ENCODE measurements around the gene CEACAM16.
"Not testable (repeated sequence)": the region's sequence is repeated elsewhere in the genome, so short reads cannot be mapped to it uniquely, and the experiment has no call there.

The CEACAM16 gene

DNA sequence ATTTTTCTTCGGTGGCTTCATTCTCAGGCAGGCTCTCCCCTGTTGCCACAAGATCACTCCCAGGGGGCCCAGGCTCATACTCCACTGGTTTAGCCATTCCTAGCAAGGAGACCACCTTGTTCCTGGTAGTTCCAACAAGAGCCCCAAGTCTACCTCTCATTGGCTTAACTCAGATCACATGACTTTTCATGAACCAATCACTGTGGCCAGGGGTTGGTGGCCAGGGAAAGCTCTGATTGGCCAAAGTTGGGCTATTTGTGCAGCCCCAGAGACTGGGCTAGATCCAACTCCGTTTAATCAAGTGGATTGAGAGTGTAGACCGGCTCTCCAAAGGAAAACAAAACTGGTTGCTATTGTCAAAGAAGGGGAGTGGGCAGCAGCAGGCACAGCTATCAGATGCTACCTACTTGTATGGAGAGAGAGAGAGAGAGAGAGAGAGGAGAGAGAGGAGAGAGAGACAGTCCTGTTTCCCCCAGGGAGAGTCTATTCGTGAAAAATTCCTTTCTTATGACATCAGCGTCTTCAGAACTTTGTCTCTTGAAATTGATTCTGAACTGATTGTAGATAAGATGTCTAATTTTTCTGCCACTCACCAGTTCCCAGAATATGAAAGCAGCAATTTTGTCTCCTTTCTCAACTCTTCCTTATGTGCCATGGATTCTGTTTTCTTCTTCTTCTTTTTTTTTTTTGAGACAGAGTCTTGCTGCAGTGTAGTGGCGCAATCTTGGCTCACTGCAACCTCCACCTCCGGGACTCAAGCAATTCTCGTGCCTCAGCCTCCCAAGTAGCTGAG, 21.7 kb upstream of the CEACAM16 start:
- DNase-seq: peak; percentile 38 to 40

DNA sequence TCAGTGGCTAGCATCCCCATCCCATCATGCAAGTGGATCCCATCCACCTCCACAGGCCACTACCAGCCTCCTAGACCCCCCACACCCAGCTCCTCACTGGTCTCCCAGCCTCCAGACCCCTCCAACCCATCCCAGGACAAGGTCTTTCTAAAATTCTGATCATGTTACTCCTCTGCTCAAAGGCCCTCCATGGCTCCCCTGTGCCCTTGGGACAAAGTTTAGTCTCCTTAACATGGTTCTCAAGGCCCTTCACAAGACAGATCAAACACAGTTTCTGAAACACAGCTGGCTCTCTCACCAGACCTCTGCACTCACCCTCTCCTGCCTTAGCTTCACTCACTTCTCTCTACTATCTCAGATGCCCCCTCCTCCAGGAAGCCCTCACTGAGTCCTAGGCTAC, 18.4 kb upstream of the CEACAM16 start:
- no peak for DNase-seq

DNA sequence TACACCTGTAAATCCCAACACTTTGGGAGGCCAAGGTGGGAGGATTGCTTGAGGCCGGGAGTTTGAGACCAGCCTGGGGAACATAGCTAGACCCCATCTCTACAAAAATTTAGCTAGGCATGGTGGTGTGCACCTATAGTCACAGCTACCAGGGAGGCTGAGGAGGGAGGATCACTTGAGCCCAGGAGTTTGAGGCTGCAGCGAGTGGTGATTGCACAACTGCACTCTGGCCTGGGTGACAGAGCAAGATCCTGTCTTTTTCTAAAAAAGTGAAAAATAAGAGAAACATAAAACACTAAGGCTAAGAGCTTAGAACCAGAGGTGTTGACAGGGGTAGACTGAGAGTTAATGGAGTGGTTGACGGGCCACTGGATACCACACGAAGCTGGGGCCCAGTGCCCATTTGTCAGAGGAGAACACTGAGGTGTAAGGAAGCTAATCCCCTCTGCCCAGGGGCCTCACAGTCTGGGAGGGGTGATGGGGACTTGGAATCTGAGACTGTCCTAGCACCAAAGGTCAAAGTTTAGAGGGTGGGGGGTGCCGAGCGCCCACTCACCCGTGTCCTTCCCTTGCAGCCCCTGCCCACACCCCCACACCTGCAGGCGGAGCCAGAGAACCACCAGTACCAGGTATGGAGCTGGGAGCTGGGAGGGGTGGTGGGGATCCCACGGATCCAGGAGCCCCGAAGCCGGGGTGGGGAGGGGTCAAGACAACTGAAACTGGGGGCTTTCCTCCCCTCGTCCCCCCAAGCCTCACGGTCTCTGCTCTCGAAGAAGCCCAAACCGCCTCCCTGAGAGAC, 16.8 kb upstream of the CEACAM16 start:
- DNase-seq: no peak

DNA sequence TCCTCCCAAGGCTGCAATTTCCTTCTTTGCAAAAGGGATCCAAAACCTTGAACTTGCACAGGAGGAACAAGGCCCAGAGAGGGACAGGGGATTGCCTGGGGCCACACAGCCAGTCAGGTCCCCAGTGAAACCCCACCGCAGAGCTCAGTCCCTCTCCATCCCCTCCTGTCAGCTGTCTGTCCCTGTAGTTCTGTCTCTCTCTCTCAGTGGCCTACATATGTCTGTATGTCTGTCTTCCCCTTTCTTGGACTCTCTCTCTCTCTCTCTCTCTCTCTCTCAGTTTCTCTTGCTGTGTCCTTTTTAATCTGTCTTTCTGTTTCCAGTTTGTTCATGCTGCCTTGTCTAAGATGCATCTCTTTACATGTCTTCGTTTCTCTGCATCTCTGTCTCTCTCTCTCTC, 16.1 kb upstream of the CEACAM16 start:
- DNase-seq: no peak

DNA sequence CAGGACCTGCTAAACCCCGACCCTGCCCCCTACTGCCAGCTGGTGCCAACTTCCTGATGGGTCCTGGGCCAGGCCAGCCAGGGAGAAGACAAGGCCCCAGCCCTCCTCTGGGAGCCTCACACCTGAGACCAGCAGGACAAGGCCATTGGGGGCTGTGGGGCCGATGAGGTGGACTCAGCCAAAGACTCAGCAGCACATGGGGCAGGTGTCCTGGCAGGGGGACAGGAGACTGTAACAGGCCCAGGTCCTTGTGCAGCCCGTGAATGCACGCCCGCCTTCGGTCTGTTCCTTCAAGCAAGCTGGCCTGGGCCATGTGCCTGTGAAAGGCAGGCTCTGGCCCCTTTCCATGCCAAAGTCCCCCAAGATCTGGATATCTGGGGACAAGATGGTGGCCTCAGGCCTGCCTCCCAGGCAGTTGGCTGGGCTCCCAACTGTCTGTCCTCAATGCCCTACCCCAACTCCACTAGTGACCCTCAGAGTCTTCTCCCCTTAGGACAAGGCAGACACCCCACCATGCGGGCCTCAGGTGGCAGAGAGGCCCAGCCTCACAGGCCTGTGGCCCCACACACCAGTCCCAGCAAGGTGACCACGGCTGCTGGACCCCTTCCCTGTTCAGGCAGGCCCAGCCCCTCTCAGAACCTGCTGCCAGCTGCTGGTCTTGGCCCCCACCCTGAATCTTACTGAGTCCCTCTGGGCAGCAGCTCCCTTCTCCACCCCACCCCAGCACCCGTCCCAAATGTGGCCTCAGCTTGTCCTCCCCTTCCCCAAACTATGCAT, 15.3 kb upstream of the CEACAM16 start:
- no peak for DNase-seq

DNA sequence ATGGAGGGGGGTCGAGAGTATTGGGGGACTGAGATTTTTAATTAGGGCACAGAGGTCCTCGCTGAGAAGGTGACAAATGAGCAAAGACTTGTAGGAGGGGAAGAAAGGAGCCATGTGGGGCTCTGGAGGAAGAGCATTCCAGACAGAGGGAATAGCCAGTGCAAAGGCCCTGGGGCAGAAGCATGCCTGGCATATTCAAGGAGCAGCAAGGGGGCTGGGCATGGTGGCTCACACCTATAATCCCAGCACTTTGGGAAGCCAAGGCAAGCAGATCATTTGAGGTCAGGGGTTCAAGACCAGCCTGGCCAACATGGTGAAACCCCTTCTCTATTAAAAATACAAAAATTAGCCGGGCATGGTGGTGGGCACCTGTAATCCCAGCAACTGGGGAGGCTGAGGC, 14.6 kb upstream of the CEACAM16 start:
- not testable (repeated sequence) for DNase-seq

DNA sequence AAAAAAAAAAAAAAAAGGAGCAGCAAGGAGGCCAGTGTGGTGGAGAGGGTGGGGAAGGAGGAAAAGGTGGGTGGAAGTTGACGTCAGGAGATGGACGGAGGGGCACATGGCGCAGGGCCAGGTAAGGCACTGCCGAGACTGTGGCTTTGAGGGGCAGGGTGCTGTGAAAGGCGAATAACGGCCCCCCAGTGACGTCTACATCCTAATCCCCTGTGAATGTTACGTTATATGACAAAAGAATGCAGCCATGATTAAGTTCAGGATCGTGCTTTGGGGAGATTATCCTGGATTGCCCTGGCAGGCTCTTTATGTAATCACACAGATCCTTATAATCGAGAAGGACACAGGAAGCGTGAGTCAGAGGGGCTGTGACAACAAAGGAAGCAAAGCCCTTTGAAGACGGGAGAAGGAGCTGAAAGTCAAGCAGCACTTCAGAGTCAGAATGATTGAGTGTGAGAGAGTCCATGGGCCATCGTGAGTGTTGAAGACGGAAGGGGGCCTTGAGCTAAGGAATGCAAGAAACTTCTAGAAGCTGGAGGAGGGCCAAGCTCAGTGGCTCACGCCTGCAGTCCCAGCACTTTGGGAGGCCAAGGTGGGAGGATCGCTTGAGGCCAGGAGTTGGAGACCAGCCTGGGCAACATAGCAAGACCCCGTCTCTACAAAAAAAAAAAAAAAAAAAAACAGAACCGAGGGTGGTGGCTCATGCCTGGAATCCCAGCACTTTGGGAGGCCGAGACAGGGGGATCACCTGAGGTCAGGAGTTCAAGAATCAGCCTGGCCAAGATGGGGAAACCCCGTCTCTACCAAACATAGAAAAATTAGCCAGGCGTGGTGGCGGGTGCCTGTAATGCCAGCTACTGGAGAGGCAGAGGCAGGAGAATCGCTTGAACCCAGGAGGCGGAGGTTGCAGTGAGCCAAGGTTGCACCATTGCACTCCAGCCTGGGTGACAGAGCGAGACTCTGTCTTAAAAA, 13.8 kb upstream of the CEACAM16 start:
- peak; percentile 64 to 75 for DNase-seq

DNA sequence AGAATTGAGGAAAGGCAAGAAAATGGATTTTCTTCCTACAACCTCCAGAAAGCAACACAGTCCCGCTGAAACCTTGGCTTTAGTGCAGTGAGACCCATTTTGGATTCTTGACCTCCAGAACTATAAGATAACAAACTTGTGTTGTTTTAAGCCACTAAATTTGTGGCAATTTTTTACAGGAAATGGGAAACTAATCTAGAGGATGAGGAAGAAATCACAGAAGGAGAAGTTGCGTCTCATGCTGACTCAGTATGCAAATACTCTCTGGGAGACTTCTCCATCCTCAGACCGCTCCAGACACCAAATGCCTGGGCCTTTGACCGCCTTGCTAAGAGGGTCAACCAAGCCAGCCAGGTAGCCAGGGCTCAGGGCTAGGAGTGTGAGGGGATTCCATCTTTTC, 13.1 kb upstream of the CEACAM16 start:
- peak; percentile 87 to 88 for DNase-seq

DNA sequence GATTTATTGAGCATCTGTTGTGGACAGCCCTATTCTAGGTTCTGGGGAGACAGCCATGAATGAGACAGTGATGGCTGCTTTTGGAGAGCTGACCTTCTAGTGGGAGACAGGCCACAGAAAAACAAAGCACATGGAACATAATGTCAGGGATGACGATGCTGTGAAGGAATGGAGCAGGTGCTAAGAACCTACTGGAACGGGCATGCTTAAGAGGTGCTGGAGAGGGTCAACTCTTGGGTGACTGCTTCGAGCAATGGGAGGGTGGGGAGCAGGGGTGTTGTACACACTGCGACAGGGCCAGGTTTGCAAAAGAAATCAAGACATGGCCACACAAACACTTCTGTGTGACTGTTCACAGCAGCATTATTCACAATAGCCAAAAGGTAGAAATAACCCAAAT, 12.1 kb upstream of the CEACAM16 start:
- DNase-seq: no peak

DNA sequence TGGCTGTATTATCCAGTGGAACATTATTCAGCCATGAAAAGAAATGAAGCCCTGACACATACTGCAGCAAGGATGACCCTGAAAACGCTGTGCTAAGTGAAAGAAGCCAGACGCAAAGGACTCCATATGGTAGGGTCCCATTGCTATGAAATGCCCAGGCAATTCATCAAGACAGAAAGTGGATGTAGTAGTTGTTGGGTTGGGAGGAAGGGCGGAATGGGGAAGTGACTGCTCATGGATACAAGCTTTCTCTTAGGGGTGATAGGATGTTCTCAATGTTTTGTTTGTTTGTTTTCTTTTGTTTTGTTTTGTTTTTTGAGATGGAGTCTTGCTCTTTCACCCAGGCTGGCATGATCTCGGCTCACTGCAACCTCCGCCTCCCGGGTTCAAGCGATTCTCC, 11.1 kb upstream of the CEACAM16 start:
- DNase-seq: peak; percentile 42 to 46

DNA sequence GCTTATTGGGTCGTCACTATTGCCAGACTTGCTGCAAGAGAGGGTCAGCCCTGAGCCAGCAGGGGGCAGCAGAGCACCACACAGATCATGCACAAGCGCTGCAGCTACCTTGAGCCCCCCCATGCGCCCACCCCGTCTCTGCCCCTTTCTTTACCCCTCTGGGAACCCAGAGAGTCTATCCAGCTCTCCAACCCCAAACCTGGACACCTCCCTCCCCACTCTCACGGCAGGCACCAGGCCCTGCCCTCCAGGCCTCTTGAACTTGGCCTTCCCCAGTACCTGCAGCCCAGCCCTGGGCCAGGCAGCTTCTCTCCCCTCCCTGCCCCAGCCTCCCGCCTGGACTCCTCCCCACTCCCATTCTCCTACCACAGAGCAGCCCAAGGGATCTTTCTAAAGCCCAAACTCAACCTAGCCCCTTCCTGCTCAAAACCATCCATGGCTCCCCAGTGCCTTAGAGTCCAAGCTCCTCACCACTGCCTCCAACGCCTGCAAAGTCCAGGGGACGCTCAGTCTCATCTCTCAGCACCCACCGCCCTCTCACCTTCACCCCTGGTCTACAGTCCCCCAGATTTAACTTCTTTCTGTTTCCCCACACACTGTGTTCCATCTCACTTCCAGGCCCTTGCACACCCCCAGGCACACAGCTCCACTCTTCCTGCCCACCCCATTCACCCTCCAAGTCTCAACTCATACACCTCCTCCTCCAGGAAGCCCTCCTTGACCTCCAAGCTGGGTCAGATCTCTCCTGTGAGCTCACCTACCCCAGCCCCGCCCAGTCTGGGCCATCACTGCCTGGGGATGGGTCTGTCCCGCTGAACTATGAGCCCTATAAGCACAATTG, 9.4 kb upstream of the CEACAM16 start:
- peak in 1 of 2 donors; percentile 76 for DNase-seq

DNA sequence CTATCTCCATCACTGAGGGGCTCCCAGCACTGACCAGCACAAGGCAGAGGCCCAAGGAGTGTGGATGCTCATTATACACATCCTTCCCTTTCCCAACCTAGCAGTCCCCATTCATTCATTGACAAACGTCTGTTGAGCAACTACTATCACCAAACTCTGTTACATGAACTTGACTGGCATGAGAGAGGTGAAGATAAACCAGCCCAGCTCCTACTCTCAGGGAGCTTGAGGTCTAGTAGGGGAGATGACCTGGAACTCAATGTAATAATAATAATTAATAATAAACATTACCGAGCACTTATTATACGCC, 8.9 kb upstream of the CEACAM16 start:
- no peak for DNase-seq

DNA sequence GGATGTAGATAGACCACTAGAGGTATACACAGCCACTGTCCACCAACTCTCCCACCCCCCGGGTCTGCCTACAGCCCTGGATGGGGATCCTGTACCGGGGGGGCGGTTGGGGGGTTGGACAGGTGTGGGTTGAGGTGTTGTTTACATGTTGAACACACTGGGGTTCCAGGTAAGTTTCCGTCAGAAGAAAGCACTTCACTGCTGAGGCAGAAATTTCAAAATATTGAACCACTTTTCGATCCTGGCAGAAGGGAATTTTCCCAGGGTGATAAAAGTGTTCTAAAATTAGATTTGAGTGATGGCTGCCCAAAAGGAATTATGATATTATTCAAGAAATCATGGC, 6.6 kb upstream of the CEACAM16 start:
- peak; percentile 14 to 24 for DNase-seq

DNA sequence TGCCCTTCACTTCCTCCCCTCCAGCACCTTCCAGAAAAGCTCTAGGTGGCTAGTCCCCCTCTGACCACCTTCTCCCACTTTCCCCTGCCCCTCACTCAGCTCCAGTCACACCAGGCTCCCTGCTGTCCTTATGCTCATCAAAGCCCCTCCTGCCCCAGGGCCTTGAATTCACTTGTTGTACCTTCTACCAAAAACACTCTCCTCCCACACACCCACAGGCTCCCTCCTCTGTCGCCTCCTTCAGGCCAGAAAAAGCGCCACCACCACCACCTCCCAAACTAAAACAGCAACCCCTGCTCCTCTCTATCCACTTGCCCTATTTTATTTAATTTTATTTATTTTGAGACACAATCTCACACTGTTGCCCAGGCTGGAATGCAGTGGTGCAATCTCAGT, 4.8 kb upstream of the CEACAM16 start:
- DNase-seq: peak in 1 of 2 donors; percentile 37

DNA sequence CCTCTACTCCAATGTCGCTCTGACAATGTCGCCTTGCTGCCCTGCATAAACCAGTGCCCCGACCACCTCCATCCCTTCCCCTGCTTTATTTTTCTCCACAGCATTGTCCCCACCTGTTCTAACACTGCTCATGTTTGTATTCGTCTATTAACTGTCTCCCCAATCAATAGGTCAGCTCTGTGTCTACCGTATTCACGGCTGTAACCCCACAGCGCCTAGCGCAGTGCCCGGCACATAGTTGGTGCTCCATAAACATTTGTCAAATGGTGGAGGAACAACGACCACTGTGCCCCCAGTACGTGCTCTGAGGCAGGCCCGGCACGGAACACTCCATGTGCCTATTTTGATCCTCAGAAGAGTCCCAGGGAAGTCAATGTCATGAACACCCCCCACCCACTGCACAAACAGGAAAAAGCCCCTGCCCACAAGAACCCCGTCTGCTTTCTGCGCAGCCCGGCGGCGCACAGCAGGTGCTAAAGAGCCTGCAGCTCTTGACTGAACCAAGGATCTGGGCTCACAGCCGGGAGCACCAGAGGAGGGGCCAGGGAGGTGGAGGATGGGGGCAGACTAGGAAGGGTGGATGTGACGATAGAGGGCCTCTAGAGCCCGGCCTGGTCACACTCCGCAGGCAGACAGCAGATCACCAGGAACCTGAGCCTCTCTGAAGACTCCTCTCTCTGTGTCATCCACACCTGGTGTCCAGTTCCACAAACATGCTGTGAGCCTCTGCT, 1.8 kb upstream of the CEACAM16 start:
- DNase-seq: no peak

DNA sequence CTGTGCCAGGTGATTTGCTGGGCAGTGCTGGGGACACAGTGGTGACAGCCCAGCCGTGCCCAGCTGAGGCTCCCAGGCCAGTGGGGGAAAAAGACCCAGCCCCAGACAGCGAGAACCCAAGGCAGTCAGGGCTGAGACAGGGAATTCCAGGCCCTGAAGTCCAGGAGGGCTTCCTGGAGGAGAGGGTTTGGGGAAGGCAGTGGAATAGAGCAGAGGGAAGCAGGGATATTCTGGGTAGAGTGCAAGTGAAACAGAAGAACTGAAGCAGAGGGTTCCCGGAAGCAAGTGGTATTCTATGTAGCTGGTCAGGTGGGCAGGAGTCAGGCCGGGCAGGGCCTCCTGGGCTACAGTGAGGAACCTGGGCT, 1.3 kb upstream of the CEACAM16 start:
- no peak for DNase-seq

DNA sequence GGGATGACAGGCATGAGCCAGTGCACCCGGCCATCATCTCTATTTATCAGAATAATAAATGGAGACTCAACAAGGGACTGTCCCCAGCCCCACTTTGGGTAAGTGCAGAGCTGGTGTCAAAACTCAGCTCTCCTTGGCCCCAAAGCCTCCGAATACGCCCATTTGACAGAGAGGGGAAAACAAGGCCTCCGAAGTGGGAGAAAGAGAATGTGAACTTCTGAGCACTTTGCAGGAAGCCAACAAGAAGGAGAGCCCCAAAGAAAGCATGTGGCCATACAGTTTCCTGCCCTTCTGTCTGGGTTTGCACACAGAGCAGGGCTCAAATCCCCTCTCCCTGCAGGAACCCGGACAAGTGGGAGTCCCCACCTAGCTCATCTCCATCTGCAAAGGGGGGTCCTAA, 1.6 kb downstream of the CEACAM16 start:
- no peak for DNase-seq

DNA sequence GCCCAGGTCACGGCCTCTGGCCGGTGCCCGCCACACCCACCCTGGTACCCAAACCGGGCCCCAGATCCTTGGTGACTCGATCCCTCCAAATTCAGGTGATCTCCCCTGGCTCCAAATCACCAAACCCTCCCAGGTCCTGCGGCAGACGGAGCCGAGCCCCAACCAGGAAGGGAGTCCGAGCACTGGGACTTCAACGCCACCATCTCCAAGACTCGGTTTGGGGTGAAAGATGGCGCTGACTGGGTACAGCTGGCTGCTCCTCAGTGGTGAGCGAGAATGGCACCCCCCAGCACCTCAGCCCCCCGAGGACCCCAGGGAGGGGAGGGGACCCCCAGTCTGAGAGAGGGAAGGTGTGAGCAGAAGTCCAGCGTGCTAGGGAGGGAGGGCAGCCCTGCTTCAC, 2.3 kb downstream of the CEACAM16 start:
- DNase-seq: no peak

DNA sequence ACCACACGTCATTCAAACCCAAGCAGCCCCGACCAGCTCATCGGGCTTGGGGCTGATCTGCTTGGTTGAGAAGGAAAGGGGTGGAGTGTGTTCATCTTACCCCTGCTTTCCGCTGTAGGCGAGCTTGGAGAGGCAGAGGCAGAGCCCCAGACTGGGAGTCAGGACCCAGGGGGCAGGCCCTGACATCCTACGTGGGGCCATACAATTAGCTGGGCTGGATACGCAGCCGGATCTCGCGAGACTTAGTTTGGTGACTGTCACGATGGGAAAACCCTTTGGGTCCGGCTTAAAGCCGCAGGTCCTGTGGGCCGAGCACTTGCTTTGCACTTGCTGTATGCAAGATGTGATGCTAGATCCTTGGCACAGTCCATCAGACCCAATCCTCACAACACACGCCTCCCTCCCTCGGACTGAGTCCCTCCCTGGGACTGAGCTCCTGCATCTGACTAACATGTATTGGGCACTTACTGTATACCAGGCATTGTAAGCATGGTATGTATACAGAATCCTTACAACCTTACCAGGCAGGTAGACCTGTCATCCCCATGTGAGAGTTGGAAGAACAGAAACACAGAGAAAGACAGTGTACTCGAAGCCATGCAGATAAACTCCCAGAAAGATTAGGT, 3.7 kb downstream of the CEACAM16 start:
- DNase-seq: no peak

DNA sequence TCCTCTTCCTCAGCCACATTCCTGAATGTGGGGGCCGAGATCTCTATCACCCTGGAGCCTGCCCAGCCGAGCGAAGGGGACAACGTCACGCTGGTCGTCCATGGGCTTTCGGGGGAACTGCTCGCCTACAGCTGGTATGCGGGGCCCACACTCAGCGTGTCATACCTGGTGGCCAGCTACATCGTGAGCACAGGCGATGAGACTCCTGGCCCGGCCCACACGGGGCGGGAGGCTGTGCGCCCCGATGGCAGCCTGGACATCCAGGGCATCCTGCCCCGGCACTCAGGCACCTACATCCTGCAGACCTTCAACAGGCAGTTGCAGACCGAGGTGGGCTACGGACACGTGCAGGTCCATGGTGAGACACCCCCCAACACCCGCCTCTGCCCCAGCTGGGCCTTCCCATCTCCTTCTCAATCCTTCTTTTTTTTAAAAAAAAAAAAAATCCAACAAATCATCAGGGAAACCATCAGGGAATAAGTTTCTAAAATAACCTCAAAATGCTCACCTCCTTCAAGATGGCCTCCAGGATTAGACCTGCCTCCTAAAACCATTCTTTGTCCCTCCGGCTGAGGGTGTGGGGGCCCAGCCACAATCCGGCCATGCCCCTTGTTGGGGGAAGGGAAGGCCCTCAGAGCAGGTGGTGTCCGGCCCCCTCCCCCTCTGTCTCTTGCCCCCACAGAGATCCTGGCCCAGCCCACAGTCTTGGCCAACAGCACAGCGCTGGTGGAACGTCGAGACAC, 4.6 kb downstream of the CEACAM16 start:
- DNase-seq: no peak
